GM18867 (cell line): ENCODE measurements around the gene ENTPD3.
A peak's percentile ranks its signal among the peaks of the same experiment; 100 is the strongest.

ENCODE experiments used
- ATAC-seq: cut with Tn5 transposase; IDR thresholded peaks from one replicate; pipeline ENCODE4 v1.9.1; 2021; ENCODE audit warnings: mild to moderate bottlenecking, moderate library complexity; ENCODE audit not compliant: unreplicated experiment

The ENTPD3 gene

GRCh38 chr3:40398346-40398745, 11.4 kb downstream of the ENTPD3 start:
- ATAC-seq: no peak

DNA sequence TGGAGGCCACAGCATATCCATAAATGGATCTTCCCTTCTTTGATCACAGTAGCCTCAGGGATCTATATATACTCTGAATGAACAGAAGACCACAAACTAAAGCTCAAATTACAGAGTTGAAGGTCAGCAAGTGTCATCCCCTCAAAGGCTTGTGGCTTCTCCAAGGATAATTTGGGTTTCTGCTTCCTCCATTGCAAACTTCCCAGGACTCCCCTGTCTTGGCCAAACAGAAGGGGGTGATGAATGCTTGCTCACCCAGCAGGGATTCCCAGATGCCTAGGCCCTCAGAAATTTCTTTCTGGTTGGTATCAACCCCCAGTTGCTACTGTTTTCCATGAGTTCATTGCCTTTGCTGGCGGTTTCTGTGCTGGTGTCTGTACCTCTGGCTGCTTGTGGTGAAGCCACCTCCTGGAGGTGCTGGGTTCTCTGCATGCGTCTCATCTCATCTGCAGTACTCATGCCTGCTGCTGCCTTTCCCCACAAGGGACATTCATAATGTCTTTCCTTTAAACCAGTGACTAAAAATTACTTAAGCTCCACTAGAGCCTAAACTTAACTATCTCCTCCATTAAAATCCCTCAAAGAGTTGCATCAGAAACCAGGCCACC, 17.7 kb downstream of the ENTPD3 start:
- ATAC-seq: no peak

DNA sequence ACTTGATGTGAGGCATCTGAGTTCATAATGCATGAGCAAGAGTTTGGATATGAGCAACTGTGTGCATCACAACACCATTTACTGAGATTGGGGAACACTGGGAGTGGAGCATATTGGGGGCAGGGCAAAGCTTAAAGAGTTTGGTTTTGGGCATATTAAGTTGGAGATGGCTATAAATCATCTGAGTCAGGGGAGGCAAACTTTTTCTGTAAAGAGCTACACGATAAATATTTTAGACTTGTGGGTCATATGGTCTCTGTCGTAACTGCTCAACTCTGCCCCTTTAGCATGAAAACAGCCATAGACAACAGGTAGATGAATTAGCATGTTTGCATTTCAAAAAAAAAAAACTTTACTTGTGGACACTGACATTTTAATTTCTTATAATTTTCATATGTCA, 20.0 kb downstream of the ENTPD3 start:
- ATAC-seq: no peak

- ATAC-seq: no peak
These were observed 20.6 kb downstream of the ENTPD3 start for GRCh38 chr3:40407611-40408010.

GRCh38 chr3:40414270-40414669, 27.3 kb downstream of the ENTPD3 start:
- no peak for ATAC-seq

DNA sequence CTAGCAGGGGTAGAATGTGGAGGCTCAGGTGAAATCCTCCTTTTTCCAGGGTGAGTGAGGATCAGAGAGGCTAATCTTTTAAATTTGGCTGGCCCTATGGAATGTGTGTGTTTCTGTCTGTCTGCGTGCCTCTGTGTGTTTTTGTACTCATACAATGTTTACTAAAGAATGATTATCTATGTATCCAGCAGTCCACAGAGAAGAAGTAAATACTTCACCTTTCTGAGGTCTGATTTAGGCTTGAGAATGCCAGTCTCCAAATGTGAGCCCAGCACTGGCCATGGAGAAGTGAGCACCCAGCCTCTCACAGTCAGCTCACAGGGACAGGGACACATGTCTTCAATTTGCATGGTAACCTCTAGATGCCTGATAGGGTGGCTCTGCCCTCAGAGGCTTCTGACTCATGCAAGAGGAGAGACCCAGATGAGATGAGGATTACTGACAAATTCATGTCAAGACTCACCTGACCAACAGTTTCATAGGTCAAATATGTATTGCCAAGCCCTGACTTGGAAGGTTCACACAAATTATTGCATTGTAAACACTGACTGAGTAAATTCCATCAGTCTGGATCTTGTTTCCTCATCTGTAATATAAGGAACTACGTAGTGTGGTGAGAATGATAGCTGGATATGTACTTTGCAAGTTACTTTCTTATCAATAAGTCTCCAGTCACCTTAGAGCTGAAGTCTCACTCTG, 31.0 kb downstream of the ENTPD3 start:
- no peak for ATAC-seq

- no peak for ATAC-seq
These were observed 35.9 kb downstream of the ENTPD3 start for GRCh38 chr3:40422861-40423260.

GRCh38 chr3:40427045-40427669, 40.2 kb downstream of the ENTPD3 start:
- ATAC-seq: no peak

GRCh38 chr3:40432793-40433192, 45.8 kb downstream of the ENTPD3 start:
- no peak for ATAC-seq

GRCh38 chr3:40437889-40438288, 50.9 kb downstream of the ENTPD3 start:
- ATAC-seq: no peak

GRCh38 chr3:40445062-40445461, 58.1 kb downstream of the ENTPD3 start:
- ATAC-seq: no peak

DNA sequence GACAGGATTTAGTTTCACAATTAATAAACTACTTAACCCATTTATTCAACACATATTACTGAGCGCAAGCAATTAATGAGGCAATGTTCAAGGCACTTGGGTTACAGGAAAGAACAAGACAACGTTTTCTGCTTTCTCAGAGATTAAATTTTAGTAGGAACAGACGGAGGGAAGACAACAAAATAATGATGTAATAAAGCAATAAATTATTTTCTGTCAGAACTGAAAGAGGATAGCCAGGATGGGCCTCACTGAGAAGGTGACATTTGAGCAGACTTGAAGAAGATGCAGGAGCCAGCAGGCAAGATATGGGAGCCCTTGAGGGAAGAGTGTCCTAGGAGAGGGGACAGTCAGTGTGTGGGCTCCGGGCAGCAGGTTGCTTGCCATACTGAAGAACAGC, 58.9 kb downstream of the ENTPD3 start:
- ATAC-seq: no peak

DNA sequence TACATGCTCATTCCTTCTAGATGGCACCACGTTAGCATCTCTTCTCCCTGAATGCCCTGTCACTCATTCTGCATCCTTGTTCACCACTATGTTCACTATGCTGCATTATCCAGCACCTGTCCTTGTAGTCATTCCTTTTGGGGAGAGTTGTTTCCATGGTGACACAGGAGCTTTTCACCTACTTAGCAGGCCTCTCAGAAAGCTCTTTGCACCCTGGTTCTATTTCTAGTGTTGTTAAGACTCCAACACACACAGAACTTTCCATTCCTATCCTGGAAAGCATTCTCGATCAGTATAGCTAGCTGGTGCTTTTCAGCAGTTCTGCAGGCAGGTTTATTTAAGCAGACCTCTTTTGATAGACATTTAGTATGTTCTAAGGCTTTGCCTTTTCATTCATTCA, 63.5 kb downstream of the ENTPD3 start:
- no peak for ATAC-seq

GRCh38 chr3:40451551-40451950, 64.6 kb downstream of the ENTPD3 start:
- no peak for ATAC-seq

DNA sequence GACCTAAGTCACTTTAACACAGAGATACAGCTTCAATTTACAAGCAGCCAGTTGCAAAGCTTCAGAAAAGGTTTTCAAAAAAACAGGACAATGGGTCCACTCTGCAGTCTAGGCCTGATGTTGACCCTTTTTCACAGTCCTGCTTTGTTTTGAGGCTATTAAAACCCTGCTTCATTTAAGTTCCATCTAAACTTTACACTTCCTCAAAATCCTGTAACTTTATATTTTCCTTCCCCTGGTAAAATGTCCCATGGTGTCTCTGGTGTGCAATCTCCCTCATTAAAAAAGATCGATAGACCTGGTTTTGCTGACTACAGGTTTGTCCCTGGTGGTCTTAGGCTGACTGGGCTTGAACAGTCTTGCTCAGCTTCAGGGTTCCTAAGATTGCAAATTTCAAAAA, 65.1 kb downstream of the ENTPD3 start:
- no peak for ATAC-seq

DNA sequence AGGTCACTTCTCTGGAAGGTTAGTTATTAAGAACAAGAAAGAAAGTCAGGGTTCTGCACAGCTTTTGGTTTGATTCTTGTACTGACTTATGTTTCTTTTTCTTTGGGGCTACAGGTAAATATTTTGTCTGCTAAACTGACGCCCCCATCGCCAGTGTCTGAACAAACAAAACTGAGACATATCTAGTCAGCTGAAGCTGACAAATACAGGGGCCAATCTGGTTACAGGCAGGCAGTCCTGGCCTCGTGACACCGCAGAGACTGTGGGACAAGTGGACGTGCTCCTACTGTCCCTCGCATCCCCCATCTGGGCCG, 65.5 kb downstream of the ENTPD3 start:
- no peak for ATAC-seq

GRCh38 chr3:40452876-40453730, 66.1 kb downstream of the ENTPD3 start:
- ATAC-seq: peak; percentile 93

DNA sequence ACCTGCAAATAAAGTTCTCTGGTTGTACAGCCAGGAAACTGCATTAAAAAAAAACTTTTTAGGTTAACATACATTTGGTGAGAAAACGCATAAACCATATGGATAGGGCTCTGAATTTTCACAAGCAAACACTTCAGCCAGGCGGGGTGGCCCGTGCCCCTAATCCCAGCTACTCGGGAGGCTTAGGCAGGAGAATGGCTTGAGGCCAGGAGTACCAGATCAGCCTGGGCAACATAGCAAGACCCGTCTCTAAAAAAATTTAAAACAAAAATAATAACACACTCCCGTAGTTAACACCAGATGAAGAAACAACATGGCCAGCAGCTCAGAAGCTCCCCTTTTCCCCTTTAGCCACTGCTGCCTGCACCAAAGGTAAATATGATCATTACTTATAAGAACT, 66.9 kb downstream of the ENTPD3 start:
- ATAC-seq: no peak

GRCh38 chr3:40455328-40455727, 68.3 kb downstream of the ENTPD3 start:
- no peak for ATAC-seq

- ATAC-seq: no peak
These were observed 69.4 kb downstream of the ENTPD3 start for GRCh38 chr3:40456279-40456939.
